HG03039 (cell line): ENCODE results near the gene CCDC172.

Experiments
- ATAC-seq: cut with Tn5 transposase; IDR thresholded peaks from one replicate; pipeline ENCODE4 v1.9.1; 2021; ENCODE audit warnings: mild to moderate bottlenecking, moderate library complexity; ENCODE audit not compliant: unreplicated experiment

Gene CCDC172

DNA sequence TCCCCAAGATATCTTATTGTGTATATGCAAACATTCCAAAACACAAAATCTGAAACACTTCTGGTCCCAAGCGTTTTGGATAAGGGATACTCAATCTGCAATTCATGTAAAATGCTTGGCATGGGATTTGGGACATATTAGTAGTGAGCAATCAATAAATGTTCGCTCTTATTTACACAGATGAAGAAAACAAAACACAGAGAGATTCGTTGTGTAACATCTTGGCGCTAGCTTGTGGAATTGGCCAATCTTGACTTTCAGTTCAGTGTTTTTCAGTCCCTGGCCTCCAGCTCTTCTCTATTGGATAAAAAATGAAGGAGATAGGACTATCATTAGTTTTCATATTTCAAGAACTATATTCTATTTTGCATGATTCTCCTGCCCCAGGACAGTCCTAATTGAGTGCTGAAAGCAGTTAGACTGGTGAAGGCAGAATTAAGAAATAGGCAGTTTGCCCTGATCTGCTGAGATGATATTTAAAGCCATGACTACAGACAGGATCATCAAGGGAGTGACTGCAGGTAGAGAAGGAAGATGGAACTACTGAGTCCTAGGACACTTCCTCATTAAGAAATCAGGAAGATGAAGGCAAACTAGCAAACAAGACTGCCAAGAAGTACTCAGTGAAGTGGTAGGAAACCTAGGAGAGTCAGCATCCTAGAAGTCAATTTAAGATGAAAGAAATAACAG, 105.2 kb downstream of the CCDC172 start:
- ATAC-seq = no peak
